Uterus (tissue), 2 donors: ENCODE measurements around the gene FAM117A.

Experiments used
- POLR2A ChIP-seq, 2 donors: fragments of 450-650 bp; IDR thresholded peaks; one replicate each; pipeline ENCODE4 v1.6.1; 2016; ENCODE audit warnings: antibody characterized with exemption in 2 of 2, mild to moderate bottlenecking in 1 of 2, moderate library complexity in 1 of 2
- TF ChIP-seq, protein P1 (sequence below), 4 experiments: fragments of 200-600 bp in 2 of 4; fragments of 450-650 bp in 2 of 4; sonication (generic) in 2 of 4; IDR thresholded peaks; one replicate each; pipeline ENCODE4 v1.5.1; 2016 to 2019; ENCODE audit warnings: antibody characterized with exemption in 4 of 4, mild to moderate bottlenecking in 2 of 4, moderate library complexity in 1 of 4

GRCh38 chr17:49776551-49777300, 12.8 kb upstream of the FAM117A start:
- TF ChIP-seq, protein P1, sequence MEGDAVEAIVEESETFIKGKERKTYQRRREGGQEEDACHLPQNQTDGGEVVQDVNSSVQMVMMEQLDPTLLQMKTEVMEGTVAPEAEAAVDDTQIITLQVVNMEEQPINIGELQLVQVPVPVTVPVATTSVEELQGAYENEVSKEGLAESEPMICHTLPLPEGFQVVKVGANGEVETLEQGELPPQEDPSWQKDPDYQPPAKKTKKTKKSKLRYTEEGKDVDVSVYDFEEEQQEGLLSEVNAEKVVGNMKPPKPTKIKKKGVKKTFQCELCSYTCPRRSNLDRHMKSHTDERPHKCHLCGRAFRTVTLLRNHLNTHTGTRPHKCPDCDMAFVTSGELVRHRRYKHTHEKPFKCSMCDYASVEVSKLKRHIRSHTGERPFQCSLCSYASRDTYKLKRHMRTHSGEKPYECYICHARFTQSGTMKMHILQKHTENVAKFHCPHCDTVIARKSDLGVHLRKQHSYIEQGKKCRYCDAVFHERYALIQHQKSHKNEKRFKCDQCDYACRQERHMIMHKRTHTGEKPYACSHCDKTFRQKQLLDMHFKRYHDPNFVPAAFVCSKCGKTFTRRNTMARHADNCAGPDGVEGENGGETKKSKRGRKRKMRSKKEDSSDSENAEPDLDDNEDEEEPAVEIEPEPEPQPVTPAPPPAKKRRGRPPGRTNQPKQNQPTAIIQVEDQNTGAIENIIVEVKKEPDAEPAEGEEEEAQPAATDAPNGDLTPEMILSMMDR (IDR thresholded peaks at IDR 0.05) = no peak
- no peak for TF ChIP-seq POLR2A (IDR thresholded peaks at IDR 0.05)
